Stomach (tissue), 9 donors: ENCODE data around the gene COL19A1. TPM values are rescaled to one million over a fixed set of nuclear protein-coding genes. Genes with fewer than 3 reads are reported as not detected.

Source experiments
- DNase-seq, 2 donors: peaks; one replicate each; pipeline versions ENCODE4 v3.0.0 to v3.0.0-alpha.2; 2013 to 2019
- H3K27ac ChIP-seq, 5 donors: fragments of 200-600 bp in 4 of 5; sonication (generic) in 4 of 5; one replicate each; pipeline ENCODE4 v1.5.1; 2013 to 2019; ENCODE audit warnings: mild to moderate bottlenecking in 1 of 5, moderate library complexity in 1 of 5
- H3K27me3 ChIP-seq, 3 donors: fragments of 200-600 bp; sonication (generic); one replicate each; pipeline ENCODE4 v1.5.1; 2017 to 2019; ENCODE audit warnings: mixed run types in 1 of 3
- H3K36me3 ChIP-seq, 4 donors: fragments of 200-600 bp; sonication (generic); 1 replicate in 3 of 4; 2 replicates in 1 of 4; pipeline ENCODE4 v1.5.1; 2016 to 2019
- H3K4me1 ChIP-seq, 4 donors: fragments of 200-600 bp; sonication (generic); one replicate each; pipeline ENCODE4 v1.5.1; 2016 to 2019
- H3K4me3 ChIP-seq, 4 donors: fragments of 200-600 bp; sonication (generic) in 3 of 4; one replicate each; pipeline ENCODE4 v1.5.1; 2016 to 2019; ENCODE audit warnings: mild to moderate bottlenecking in 1 of 4
- H3K9me3 ChIP-seq, 4 donors: fragments of 200-600 bp; sonication (generic); one replicate each; pipeline ENCODE4 v1.5.1; 2016 to 2019
- EP300 ChIP-seq: sonication (generic); formaldehyde crosslinking; IDR thresholded peaks from one replicate; pipeline ENCODE4 v1.6.1; 2017; ENCODE audit warnings: antibody characterized with exemption
- POLR2A ChIP-seq, 4 donors: fragments of 450-650 bp; IDR thresholded peaks; one replicate each; pipeline ENCODE4 v1.6.1; 2016; ENCODE audit warnings: antibody characterized with exemption in 4 of 4, control low read depth in 2 of 4, mild to moderate bottlenecking in 1 of 4, moderate library complexity in 1 of 4
- POLR2AphosphoS5 ChIP-seq, 3 donors: sonication (generic); formaldehyde crosslinking; IDR thresholded peaks; one replicate each; pipeline ENCODE4 v1.6.1; 2016; ENCODE audit warnings: antibody characterized with exemption in 3 of 3
- WGBS, 5 donors: extraction: QIAGEN DNeasy Blood & Tissue Kit in 3 of 5; methylation state at CpG; one replicate each; pipeline versions ENCODE4 v1.1.5 to v1.1.7; 2013 to 2018; 5-methylcytosine and 5-hydroxymethylcytosine counted together
- intact Hi-C: fragments of 100-400 bp; cut with DNase I; formaldehyde crosslinking; loops from one replicate; pipeline ENCODE4 v1.15.1; 2023; ENCODE audit warnings: low total_unique reads
- polyA plus RNA-seq, 3 donors: library from polyadenylated mRNA; stranded (reverse); fragments of 200-250 nt; gene quantifications; one replicate each; pipeline ENCODE4 v1.2.3, GENCODE V29; 2013
- total RNA-seq, 5 donors: library from RNA; depleted of rRNA; stranded (reverse); fragments of >200 nt; gene quantifications; one replicate each; pipeline versions ENCODE4 v1.1.0 to v1.2.3, GENCODE V29; 2014 to 2016
- TF ChIP-seq, protein P1 (sequence below), 7 experiments: fragments of 450-650 bp in 4 of 7; fragments of 200-600 bp in 3 of 7; sonication (generic) in 3 of 7; IDR thresholded peaks; one replicate each; pipeline ENCODE4 v1.5.1; 2016 to 2019; ENCODE audit warnings: antibody characterized with exemption in 7 of 7, control low read depth in 2 of 7, mild to moderate bottlenecking in 1 of 7
- donor health status: healthy with polysubstance abuse.
- donor health status: Bipolar disorder and iron deficiency.
- donor health status: healthy.

The COL19A1 gene
- total and polyA plus RNA-seq, 8 donors: 0.13 to 13.4 (median 2.5) TPM; not detected in 3

DNA sequence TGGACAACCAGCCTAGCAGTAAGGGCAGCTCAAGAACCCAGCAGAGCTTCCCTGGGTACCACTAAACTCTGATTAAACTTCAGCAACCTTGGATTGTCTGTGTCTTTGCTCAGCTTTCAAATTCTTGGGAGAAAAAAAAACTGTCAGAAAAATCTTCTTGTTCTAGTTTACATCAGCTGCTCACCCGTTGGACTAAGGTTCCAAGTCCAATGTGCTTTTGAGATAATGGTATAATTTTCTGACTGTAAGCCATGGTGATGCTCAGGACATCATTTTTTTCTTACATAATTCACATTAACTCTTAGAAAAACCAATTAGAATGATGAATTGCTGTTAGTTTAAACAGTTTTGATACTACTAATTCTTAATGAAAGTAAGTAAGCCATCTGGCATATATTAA lies 290.7 kb downstream of the COL19A1 start:
- intact Hi-C loops: no loop called here
- 14 to 41% (median 23%) methylated on average over 1 of the region's 1 CpG for WGBS, 5 donors
- Histone ChIP-seq H3K9me3 (no peaks in the 10 kb centered on the region), H3K4me3 (no peak overlapping the region), H3K36me3 (no peaks in the 10 kb centered on the region), H3K4me1 (no peaks in the 10 kb centered on the region), H3K27me3 (no peaks in the 10 kb centered on the region), H3K27ac (no peak overlapping the region)
- TF ChIP-seq, protein P1, sequence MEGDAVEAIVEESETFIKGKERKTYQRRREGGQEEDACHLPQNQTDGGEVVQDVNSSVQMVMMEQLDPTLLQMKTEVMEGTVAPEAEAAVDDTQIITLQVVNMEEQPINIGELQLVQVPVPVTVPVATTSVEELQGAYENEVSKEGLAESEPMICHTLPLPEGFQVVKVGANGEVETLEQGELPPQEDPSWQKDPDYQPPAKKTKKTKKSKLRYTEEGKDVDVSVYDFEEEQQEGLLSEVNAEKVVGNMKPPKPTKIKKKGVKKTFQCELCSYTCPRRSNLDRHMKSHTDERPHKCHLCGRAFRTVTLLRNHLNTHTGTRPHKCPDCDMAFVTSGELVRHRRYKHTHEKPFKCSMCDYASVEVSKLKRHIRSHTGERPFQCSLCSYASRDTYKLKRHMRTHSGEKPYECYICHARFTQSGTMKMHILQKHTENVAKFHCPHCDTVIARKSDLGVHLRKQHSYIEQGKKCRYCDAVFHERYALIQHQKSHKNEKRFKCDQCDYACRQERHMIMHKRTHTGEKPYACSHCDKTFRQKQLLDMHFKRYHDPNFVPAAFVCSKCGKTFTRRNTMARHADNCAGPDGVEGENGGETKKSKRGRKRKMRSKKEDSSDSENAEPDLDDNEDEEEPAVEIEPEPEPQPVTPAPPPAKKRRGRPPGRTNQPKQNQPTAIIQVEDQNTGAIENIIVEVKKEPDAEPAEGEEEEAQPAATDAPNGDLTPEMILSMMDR (IDR thresholded peaks at IDR 0.05): no peak
- TF ChIP-seq POLR2A (IDR thresholded peaks at IDR 0.05) (no peak), EP300 (no peak), POLR2AphosphoS5 (IDR thresholded peaks at IDR 0.05) (no peak)
- DNase-seq: no peak

DNA sequence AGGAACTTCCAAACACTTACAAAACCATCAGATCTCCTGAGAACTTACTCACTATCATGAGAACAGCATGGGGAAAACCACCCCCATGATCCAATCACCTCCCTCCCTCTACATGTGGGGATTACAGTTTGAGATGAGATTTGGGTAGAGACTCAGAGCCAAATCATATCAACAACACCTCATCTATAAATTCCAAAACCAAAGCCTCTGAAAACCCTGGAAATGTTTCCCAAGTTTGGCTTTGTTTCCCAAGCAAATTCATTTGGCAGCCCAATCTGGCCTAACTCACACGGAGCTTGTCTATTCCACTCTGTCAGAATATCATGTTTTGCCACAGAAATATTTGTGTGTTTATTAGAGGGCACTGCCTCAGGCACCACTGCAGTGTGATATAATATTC lies 293.9 kb downstream of the COL19A1 start:
- Histone ChIP-seq H3K27ac (no peak overlapping the region), H3K27me3 (no peaks in the 10 kb centered on the region), H3K4me1 (no peaks in the 10 kb centered on the region), H3K9me3 (no peaks in the 10 kb centered on the region), H3K4me3 (no peak overlapping the region), H3K36me3 (no peaks in the 10 kb centered on the region)
- intact Hi-C loops: no loop called here
- DNase-seq: no peak
- TF ChIP-seq POLR2A (IDR thresholded peaks at IDR 0.05) (no peak), POLR2AphosphoS5 (IDR thresholded peaks at IDR 0.05) (no peak), EP300 (no peak)
- TF ChIP-seq, protein P1 (IDR thresholded peaks at IDR 0.05): no peak
- WGBS, 5 donors: 31 to 50% (median 39%) methylated on average over 1 of the region's 1 CpG

DNA sequence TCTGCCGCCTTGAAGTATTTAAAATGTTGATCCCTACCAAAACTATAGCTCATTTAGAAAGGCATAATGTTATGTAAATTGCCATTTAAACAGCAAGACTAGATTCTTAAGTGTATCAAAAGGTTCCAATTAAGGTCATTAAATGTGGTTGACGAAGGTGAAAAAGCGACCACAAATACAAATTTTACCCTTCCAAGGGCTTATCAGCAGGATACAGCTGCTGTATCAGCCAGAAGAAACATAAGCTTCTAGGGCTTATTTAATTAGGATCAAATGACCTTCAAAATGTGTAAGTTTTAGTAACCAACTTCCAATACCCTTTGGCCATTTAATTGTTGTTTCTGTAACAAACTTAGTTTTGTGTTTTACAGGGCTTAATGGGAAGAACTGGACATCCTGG lies 296.6 kb downstream of the COL19A1 start:
- TF ChIP-seq EP300: no peak
- no peak for TF ChIP-seq POLR2AphosphoS5 (IDR thresholded peaks at IDR 0.05)
- TF ChIP-seq POLR2A (IDR thresholded peaks at IDR 0.05): no peak
- TF ChIP-seq, protein P1 (IDR thresholded peaks at IDR 0.05): no peak
- Histone ChIP-seq H3K27ac (no peak overlapping the region), H3K27me3 (peaks cover 0 to 4% (median 0%) of the 10 kb centered on the region in 3 donors), H3K4me3 (no peak overlapping the region), H3K4me1 (peaks cover 0 to 6% (median 0%) of the 10 kb centered on the region in 4 donors), H3K9me3 (no peaks in the 10 kb centered on the region), H3K36me3 (no peaks in the 10 kb centered on the region)
- intact Hi-C loops: no loop called here
- WGBS, 5 donors: 41 to 63% (median 49%) methylated on average over 3 of the region's 3 CpGs
- DNase-seq: no peak

DNA sequence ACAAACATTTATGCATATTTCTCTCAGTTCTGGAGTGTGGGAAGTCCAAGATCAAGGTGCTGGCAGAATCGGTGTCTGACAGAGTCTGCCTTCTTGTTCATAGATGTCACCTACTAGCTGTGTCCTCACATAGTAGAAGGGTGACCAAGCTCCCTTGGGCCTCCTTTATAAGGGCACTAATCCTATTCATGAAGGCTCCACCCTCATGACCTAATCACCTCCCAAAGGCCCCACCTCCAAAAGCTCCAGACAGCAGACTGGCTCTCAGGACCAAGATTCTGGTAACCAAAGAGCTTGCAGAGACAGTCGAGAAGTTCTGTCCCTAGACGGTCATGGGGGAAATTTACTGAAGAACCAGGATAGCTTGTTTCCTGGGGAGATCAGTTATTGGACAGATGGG lies 297.4 kb downstream of the COL19A1 start:
- no peak for DNase-seq
- H3K4me3 ChIP-seq: no peak overlapping the region
- H3K27ac ChIP-seq: no peak overlapping the region
- 95 to 100% (median 98%) methylated on average over 3 of the region's 3 CpGs for WGBS, 5 donors
- TF ChIP-seq, protein P1 (IDR thresholded peaks at IDR 0.05): no peak
- no peak for TF ChIP-seq POLR2AphosphoS5 (IDR thresholded peaks at IDR 0.05)
- TF ChIP-seq EP300: no peak
- TF ChIP-seq POLR2A (IDR thresholded peaks at IDR 0.05): no peak
- H3K27me3 ChIP-seq: peaks cover 0 to 4% (median 0%) of the 10 kb centered on the region in 3 donors
- H3K9me3 ChIP-seq: no peaks in the 10 kb centered on the region
- H3K36me3 ChIP-seq: no peaks in the 10 kb centered on the region
- intact Hi-C loops: no loop called here
- H3K4me1 ChIP-seq: peaks cover 0 to 6% (median 0%) of the 10 kb centered on the region in 4 donors
